ENCODE measurements around the gene ATP5MC2.
"Not testable (repeated sequence)": the region's sequence is repeated elsewhere in the genome, so short reads cannot be mapped to it uniquely, and the experiment has no call there.

Gene ATP5MC2

GRCh38 chr12:53644133-53644532 is 31.8 kb downstream of the ATP5MC2 start:
- DNase-seq = no peak

- DNase-seq = no peak
Measured at GRCh38 chr12:53643232-53643979, 32.5 kb downstream of the ATP5MC2 start.

GRCh38 chr12:53638057-53638456 is 37.8 kb downstream of the ATP5MC2 start:
- DNase-seq = no peak

- no peak for DNase-seq
Measured at GRCh38 chr12:53636641-53637040, 39.2 kb downstream of the ATP5MC2 start.

GRCh38 chr12:53635708-53636107 is 40.2 kb downstream of the ATP5MC2 start:
- DNase-seq = not testable (repeated sequence)

- no peak for DNase-seq
Measured at GRCh38 chr12:53631721-53632120, 44.2 kb downstream of the ATP5MC2 start.

GRCh38 chr12:53627919-53628318 is 48.0 kb downstream of the ATP5MC2 start:
- no peak for DNase-seq

GRCh38 chr12:53626702-53627169 is 49.1 kb downstream of the ATP5MC2 start:
- DNase-seq = peak; percentile 23

GRCh38 chr12:53625946-53626701 is 49.8 kb downstream of the ATP5MC2 start, which contains the start of gene ATF7:
Gene ATF7, minus strand, starts transcription at chr12:53626382. Its CDS starts 25,382 bp downstream, at chr12:53601000.
- DNase-seq = peak; percentile 99

GRCh38 chr12:53625373-53625945 is 50.4 kb downstream of the ATP5MC2 start:
- no peak for DNase-seq

- no peak for DNase-seq
Measured at GRCh38 chr12:53624956-53625355, 50.9 kb downstream of the ATP5MC2 start.

GRCh38 chr12:53624458-53624857 is 51.4 kb downstream of the ATP5MC2 start:
- no peak for DNase-seq

- DNase-seq = no peak
Measured at GRCh38 chr12:53623548-53624385, 52.1 kb downstream of the ATP5MC2 start.

- no peak for DNase-seq
Measured at GRCh38 chr12:53622724-53623123, 53.2 kb downstream of the ATP5MC2 start.

GRCh38 chr12:53618275-53618674 is 57.6 kb downstream of the ATP5MC2 start:
- no peak for DNase-seq

GRCh38 chr12:53617700-53618099 is 58.2 kb downstream of the ATP5MC2 start:
- no peak for DNase-seq

- no peak for DNase-seq
Measured at GRCh38 chr12:53616950-53617349, 58.9 kb downstream of the ATP5MC2 start.
